ENCODE results near the gene GPX6.

DNA sequence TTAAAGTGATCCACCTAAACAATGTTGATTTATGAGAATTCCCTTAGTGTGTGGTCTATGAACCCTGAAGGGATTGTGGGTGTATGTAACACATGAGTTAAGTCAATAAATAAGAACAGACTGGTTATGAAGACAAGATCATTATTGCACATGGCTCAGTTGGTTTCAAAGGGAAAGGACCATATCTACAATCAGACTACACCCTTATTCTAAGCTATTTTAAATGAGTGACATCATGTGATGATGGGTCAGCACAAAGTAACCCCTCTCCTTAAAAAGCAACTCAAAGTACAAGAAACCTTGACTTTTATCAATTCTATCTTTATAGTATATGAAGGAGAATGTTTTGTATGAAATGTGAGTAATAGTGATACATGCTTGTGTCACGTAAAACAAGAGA lies 57.0 kb downstream of the GPX6 start:
- TF ChIP-seq, protein P1, sequence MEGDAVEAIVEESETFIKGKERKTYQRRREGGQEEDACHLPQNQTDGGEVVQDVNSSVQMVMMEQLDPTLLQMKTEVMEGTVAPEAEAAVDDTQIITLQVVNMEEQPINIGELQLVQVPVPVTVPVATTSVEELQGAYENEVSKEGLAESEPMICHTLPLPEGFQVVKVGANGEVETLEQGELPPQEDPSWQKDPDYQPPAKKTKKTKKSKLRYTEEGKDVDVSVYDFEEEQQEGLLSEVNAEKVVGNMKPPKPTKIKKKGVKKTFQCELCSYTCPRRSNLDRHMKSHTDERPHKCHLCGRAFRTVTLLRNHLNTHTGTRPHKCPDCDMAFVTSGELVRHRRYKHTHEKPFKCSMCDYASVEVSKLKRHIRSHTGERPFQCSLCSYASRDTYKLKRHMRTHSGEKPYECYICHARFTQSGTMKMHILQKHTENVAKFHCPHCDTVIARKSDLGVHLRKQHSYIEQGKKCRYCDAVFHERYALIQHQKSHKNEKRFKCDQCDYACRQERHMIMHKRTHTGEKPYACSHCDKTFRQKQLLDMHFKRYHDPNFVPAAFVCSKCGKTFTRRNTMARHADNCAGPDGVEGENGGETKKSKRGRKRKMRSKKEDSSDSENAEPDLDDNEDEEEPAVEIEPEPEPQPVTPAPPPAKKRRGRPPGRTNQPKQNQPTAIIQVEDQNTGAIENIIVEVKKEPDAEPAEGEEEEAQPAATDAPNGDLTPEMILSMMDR (IDR thresholded peaks at IDR 0.05; ENCODE audit: borderline replicate concordance, extremely low read depth, low read length, poor library complexity, severe bottlenecking) = no peak
- no peak for TF ChIP-seq EZH2 (IDR thresholded peaks at IDR 0.05; ENCODE audit: borderline replicate concordance, low read depth, low read length, severe bottlenecking)

All from DND-41 (cell line).